CD4-positive, alpha-beta T cell treated with Interleukin-12 subunit alpha and Interleukin-12 subunit beta, for 1 hour (primary cell): ENCODE measurements around the gene ABCA1.

ENCODE experiments used
- DNase-seq: peaks from one replicate; pipeline ENCODE4 v3.0.0-alpha.2; 2020

Gene ABCA1

DNA sequence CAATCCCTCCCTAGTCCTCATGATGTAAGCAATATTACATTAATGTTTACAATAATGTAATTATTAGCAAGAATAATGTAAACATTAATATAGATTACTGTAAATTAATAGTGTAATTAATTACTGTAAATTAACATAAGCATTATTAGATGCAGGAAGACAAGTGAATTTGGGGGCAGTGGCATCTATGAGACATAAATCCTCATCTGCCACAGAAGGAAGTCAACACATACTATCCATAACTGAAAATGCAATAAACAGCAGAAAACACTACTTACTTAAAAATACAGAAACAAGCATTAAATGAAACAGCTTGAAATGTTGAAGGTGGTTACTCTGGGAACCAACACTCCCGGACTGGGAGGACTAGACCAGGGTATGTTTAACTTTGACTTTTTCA is 181.2 kb downstream of the ABCA1 start:
- no peak for DNase-seq

- no peak for DNase-seq
Observed at GRCh38 chr9:104746285-104746684, 181.7 kb downstream of the ABCA1 start.

DNA sequence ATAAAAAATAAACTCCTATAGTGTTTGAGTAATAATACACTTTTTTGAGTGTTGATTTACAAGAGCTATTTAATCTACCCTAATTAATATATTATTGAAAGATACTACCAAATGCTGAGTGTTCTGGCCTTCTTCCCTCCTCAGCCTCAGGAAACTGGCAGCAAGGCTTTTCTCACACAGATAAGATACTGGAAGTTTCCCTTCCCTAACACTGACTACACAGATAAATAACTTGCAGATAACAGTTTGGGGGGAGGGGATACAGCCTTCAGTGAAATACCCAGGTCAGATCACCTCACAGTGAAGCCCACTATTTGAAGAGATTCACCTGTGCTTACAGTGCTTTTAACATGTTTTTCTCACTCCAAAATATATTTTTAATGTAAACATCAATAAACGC is 182.1 kb downstream of the ABCA1 start:
- no peak for DNase-seq

DNA sequence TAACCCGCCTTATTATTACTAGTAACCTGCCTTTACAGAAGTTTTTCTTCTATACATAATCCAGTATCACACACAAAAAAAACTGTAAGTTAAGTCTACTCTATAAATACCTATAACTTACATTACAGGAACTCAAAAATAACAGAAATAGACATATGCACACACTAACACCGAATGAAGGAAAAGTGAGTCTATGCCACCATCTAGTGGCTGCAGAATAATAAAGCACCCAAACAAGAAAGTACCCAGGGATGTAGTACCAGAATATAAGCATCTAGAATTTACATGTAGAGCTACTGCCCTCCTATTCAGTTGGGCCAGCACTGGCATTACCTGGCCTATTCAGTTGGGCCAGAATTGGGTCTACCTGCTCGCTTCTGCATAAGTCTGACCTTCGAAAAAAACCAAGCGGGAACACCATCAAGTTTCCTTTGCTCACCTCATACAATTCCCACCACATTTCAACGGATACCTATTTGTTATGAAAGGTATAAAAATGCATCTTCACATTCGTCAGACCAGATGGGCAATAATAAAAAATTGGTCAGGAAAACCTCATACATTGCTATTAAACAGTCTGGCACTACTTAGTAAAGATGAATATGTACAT is 184.5 kb downstream of the ABCA1 start:
- peak; percentile 76 for DNase-seq

- DNase-seq: no peak
Observed at GRCh38 chr9:104740621-104741020, 187.3 kb downstream of the ABCA1 start.

- DNase-seq: no peak
Observed at GRCh38 chr9:104738452-104738851, 189.5 kb downstream of the ABCA1 start.
